ENCODE measurements around the gene SCIMP.

DNA sequence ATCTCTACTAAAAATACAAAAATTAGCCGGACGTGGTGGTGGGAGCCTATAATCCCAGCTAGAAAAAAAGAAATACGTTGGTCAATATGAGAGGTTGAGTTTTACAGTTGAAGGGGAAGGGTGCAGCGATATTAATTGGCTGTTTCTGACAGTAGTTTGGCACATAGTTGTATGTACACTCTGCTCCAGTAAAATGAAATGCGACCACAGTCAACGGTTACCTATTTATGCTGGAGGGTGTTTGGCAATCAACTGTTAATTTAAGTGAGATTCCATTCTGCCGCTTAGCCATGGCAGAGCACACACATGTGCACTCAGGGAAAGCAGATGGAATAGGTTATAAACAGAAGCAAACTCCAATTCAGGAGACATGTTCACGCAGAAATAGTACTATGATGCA, 33.6 kb downstream of the SCIMP start:
- TF ChIP-seq, protein P1, sequence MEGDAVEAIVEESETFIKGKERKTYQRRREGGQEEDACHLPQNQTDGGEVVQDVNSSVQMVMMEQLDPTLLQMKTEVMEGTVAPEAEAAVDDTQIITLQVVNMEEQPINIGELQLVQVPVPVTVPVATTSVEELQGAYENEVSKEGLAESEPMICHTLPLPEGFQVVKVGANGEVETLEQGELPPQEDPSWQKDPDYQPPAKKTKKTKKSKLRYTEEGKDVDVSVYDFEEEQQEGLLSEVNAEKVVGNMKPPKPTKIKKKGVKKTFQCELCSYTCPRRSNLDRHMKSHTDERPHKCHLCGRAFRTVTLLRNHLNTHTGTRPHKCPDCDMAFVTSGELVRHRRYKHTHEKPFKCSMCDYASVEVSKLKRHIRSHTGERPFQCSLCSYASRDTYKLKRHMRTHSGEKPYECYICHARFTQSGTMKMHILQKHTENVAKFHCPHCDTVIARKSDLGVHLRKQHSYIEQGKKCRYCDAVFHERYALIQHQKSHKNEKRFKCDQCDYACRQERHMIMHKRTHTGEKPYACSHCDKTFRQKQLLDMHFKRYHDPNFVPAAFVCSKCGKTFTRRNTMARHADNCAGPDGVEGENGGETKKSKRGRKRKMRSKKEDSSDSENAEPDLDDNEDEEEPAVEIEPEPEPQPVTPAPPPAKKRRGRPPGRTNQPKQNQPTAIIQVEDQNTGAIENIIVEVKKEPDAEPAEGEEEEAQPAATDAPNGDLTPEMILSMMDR (IDR thresholded peaks at IDR 0.05 in 2 of 3, conservative IDR thresholded peaks at IDR 0.05 in 1 of 3; ENCODE audit: insufficient read depth in 2 of 3, low read depth in 1 of 3, low read length in 3 of 3) = no peak
- TF ChIP-seq EGR1 (conservative IDR thresholded peaks at IDR 0.05) (no peak), MIER1 (IDR thresholded peaks at IDR 0.05; ENCODE audit: low read depth) (no peak), LARP7 (IDR thresholded peaks at IDR 0.05) (no peak), FOXK2 (conservative IDR thresholded peaks at IDR 0.05 in 1 of 2, IDR thresholded peaks at IDR 0.05 in 1 of 2; ENCODE audit: low read depth in 2 of 2) (no peak), TRIM28 (IDR thresholded peaks at IDR 0.05) (no peak), ELF1 (tag; IDR thresholded peaks at IDR 0.05) (no peak), ZBTB7A (IDR thresholded peaks at IDR 0.05; ENCODE audit: borderline replicate concordance, control insufficient read depth, low read depth, low read length) (no peak)
- TF ChIP-seq, protein P2, sequence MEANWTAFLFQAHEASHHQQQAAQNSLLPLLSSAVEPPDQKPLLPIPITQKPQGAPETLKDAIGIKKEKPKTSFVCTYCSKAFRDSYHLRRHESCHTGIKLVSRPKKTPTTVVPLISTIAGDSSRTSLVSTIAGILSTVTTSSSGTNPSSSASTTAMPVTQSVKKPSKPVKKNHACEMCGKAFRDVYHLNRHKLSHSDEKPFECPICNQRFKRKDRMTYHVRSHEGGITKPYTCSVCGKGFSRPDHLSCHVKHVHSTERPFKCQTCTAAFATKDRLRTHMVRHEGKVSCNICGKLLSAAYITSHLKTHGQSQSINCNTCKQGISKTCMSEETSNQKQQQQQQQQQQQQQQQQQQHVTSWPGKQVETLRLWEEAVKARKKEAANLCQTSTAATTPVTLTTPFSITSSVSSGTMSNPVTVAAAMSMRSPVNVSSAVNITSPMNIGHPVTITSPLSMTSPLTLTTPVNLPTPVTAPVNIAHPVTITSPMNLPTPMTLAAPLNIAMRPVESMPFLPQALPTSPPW (CRISPR knock-in tag; IDR thresholded peaks at IDR 0.05) = no peak
- TF ChIP-seq, protein P3, sequence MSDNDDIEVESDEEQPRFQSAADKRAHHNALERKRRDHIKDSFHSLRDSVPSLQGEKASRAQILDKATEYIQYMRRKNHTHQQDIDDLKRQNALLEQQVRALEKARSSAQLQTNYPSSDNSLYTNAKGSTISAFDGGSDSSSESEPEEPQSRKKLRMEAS (CRISPR knock-in tag; IDR thresholded peaks at IDR 0.05) = no peak
